GM23338 (cell line): ENCODE measurements around the gene ERP29.

ENCODE experiments used
- CTCF ChIP-seq, 2 experiments: fragments of 200-600 bp in 1 of 2; sonication (generic) in 1 of 2; conservative IDR thresholded peaks; 2 replicates each; pipeline versions ENCODE4 v1.5.1 to v1.6.1; 2016 to 2017; ENCODE audit warnings: antibody characterized with exemption in 2 of 2, low read depth in 2 of 2, mild to moderate bottlenecking in 2 of 2, moderate library complexity in 1 of 2
- EZH2 ChIP-seq: fragments of 200-600 bp; sonication (generic); IDR thresholded peaks from one replicate; pipeline ENCODE4 v1.8.0; 2017; ENCODE audit warnings: antibody characterized with exemption, mild to moderate bottlenecking, low read depth; ENCODE audit not compliant: unreplicated experiment
- POLR2AphosphoS5 ChIP-seq: IDR thresholded peaks from 2 replicates; pipeline ENCODE4 v1.6.1; 2016; ENCODE audit warnings: antibody characterized with exemption, low read depth

GRCh38 chr12:112031472-112031871, 18.2 kb downstream of the ERP29 start:
- TF ChIP-seq CTCF (conservative IDR thresholded peaks at IDR 0.05; ENCODE audit: low read depth in 2 of 2), result no peak
- TF ChIP-seq POLR2AphosphoS5, result no peak
- no peak for TF ChIP-seq EZH2
